ENCODE data around the gene TRAF7. TPM values are rescaled to one million over a fixed set of nuclear protein-coding genes. Genes with fewer than 3 reads are reported as not detected.
A peak's percentile ranks its signal among the peaks of the same experiment; 100 is the strongest.

Gene TRAF7
- total RNA-seq, 1 donor from 2014 or later = 83.9 TPM

- Histone ChIP-seq H3K27me3 (ENCODE audit: control insufficient read depth, insufficient read depth, low read length) (no peaks in the 10 kb centered on the region), H3K36me3 (ENCODE audit: control insufficient read depth, insufficient read depth, low read length) (peaks cover 10% of the 10 kb centered on the region), H3K4me3 (ENCODE audit: low read depth, low read length) (peak overlapping the region; percentile 99)
- TF ChIP-seq, protein P1, sequence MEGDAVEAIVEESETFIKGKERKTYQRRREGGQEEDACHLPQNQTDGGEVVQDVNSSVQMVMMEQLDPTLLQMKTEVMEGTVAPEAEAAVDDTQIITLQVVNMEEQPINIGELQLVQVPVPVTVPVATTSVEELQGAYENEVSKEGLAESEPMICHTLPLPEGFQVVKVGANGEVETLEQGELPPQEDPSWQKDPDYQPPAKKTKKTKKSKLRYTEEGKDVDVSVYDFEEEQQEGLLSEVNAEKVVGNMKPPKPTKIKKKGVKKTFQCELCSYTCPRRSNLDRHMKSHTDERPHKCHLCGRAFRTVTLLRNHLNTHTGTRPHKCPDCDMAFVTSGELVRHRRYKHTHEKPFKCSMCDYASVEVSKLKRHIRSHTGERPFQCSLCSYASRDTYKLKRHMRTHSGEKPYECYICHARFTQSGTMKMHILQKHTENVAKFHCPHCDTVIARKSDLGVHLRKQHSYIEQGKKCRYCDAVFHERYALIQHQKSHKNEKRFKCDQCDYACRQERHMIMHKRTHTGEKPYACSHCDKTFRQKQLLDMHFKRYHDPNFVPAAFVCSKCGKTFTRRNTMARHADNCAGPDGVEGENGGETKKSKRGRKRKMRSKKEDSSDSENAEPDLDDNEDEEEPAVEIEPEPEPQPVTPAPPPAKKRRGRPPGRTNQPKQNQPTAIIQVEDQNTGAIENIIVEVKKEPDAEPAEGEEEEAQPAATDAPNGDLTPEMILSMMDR (IDR thresholded peaks at IDR 0.05; ENCODE audit: insufficient read depth, low read length, poor library complexity, severe bottlenecking) = no peak
- DNase-seq (ENCODE audit: low read depth) = no peak
Measured at GRCh38 chr16:2152695-2153506, 2.7 kb upstream of the TRAF7 start.

- peaks cover 10% of the 10 kb centered on the region for H3K36me3 ChIP-seq (ENCODE audit: control insufficient read depth, insufficient read depth, low read length)
- H3K4me3 ChIP-seq (ENCODE audit: low read depth, low read length) = peak overlapping the region; percentile 99
- no peak for DNase-seq (ENCODE audit: low read depth)
- TF ChIP-seq, protein P1 (IDR thresholded peaks at IDR 0.05; ENCODE audit: insufficient read depth, low read length, poor library complexity, severe bottlenecking) = no peak
- H3K27me3 ChIP-seq (ENCODE audit: control insufficient read depth, insufficient read depth, low read length) = no peaks in the 10 kb centered on the region
Measured at GRCh38 chr16:2154533-2155090, 970 bp upstream of the TRAF7 start.

GRCh38 chr16:2155977-2156848 is 631 bp downstream of the TRAF7 start:
- TF ChIP-seq, protein P1 (IDR thresholded peaks at IDR 0.05; ENCODE audit: insufficient read depth, low read length, poor library complexity, severe bottlenecking) = no peak
- Histone ChIP-seq H3K4me3 (ENCODE audit: low read depth, low read length) (peak overlapping the region; percentile 76), H3K27me3 (ENCODE audit: control insufficient read depth, insufficient read depth, low read length) (no peaks in the 10 kb centered on the region), H3K36me3 (ENCODE audit: control insufficient read depth, insufficient read depth, low read length) (peaks cover 9% of the 10 kb centered on the region)
- no peak for DNase-seq (ENCODE audit: low read depth)

- peak overlapping the region; percentile 76 for H3K4me3 ChIP-seq (ENCODE audit: low read depth, low read length)
- no peak for DNase-seq (ENCODE audit: low read depth)
- peaks cover 7% of the 10 kb centered on the region for H3K36me3 ChIP-seq (ENCODE audit: control insufficient read depth, insufficient read depth, low read length)
- no peaks in the 10 kb centered on the region for H3K27me3 ChIP-seq (ENCODE audit: control insufficient read depth, insufficient read depth, low read length)
- TF ChIP-seq, protein P1 (IDR thresholded peaks at IDR 0.05; ENCODE audit: insufficient read depth, low read length, poor library complexity, severe bottlenecking) = no peak
Measured at GRCh38 chr16:2156849-2157224, 1.3 kb downstream of the TRAF7 start.

- Histone ChIP-seq H3K36me3 (ENCODE audit: control insufficient read depth, insufficient read depth, low read length) (peaks cover 7% of the 10 kb centered on the region), H3K27me3 (ENCODE audit: control insufficient read depth, insufficient read depth, low read length) (no peaks in the 10 kb centered on the region), H3K4me3 (ENCODE audit: low read depth, low read length) (no peak overlapping the region)
- DNase-seq (ENCODE audit: low read depth) = no peak
- TF ChIP-seq, protein P1 (IDR thresholded peaks at IDR 0.05; ENCODE audit: insufficient read depth, low read length, poor library complexity, severe bottlenecking) = no peak
Measured at GRCh38 chr16:2157480-2158261, 2.1 kb downstream of the TRAF7 start.

Measured in kidney epithelial cell (primary cell).